AG09309 (cell line): ENCODE measurements around the gene FAT1.

ENCODE experiments used
- DNase-seq: peaks from one replicate; pipeline ENCODE4 v3.0.0-alpha.2; 2010; ENCODE audit warnings: low read depth
- H3K4me3 ChIP-seq: 2 replicates; pipeline ENCODE4 v1.5.1; 2011; ENCODE audit warnings: mild to moderate bottlenecking, low read depth, low read length, moderate library complexity; ENCODE audit not compliant: control insufficient read depth
- CTCF ChIP-seq: IDR thresholded peaks from 2 replicates; pipeline ENCODE4 v1.5.1; 2011; ENCODE audit warnings: mild to moderate bottlenecking, low read depth, low read length, inconsistent platforms; ENCODE audit not compliant: insufficient read depth, control insufficient read depth; ENCODE audit errors: missing control alignments

The FAT1 gene

GRCh38 chr4:186724864-186725468, 1.3 kb upstream of the FAT1 start:
- DNase-seq = no peak
- peak overlapping the region; percentile 97 for H3K4me3 ChIP-seq
- no peak for TF ChIP-seq CTCF

- H3K4me3 ChIP-seq = peak overlapping the region; percentile 97
- no peak for DNase-seq
- TF ChIP-seq CTCF = no peak
Measured at GRCh38 chr4:186724058-186724863, 605 bp upstream of the FAT1 start.

GRCh38 chr4:186722796-186723291, 812 bp downstream of the FAT1 start:
- no peak for TF ChIP-seq CTCF
- peak overlapping the region; percentile 97 for H3K4me3 ChIP-seq

GRCh38 chr4:186719925-186720694, 3.5 kb downstream of the FAT1 start:
- TF ChIP-seq CTCF = peak; percentile 37
- DNase-seq = no peak
- H3K4me3 ChIP-seq = no peak overlapping the region

More at GRCh38 chr4:186722796-186723291, 812 bp downstream of the FAT1 start:
- DNase-seq = no peak

GRCh38 chr4:186717556-186717955, 6.1 kb downstream of the FAT1 start:
- no peak for TF ChIP-seq CTCF
- no peak overlapping the region for H3K4me3 ChIP-seq
- DNase-seq = no peak

- DNase-seq = no peak
- H3K4me3 ChIP-seq = no peak overlapping the region
- TF ChIP-seq CTCF = no peak
Measured at GRCh38 chr4:186715077-186715476, 8.6 kb downstream of the FAT1 start.
